Stomach (tissue), 4 donors: ENCODE results near the gene NAPG.

Source experiments
- CTCF ChIP-seq, 7 experiments: fragments of 450-650 bp in 4 of 7; fragments of 200-600 bp in 3 of 7; sonication (generic) in 3 of 7; IDR thresholded peaks; one replicate each; pipeline ENCODE4 v1.5.1; 2016 to 2019; ENCODE audit warnings: antibody characterized with exemption in 7 of 7, control low read depth in 2 of 7, mild to moderate bottlenecking in 1 of 7
- EP300 ChIP-seq: sonication (generic); formaldehyde crosslinking; IDR thresholded peaks from one replicate; pipeline ENCODE4 v1.6.1; 2017; ENCODE audit warnings: antibody characterized with exemption
- POLR2A ChIP-seq, 4 donors: fragments of 450-650 bp; IDR thresholded peaks; one replicate each; pipeline ENCODE4 v1.6.1; 2016; ENCODE audit warnings: antibody characterized with exemption in 4 of 4, control low read depth in 2 of 4, mild to moderate bottlenecking in 1 of 4, moderate library complexity in 1 of 4

DNA sequence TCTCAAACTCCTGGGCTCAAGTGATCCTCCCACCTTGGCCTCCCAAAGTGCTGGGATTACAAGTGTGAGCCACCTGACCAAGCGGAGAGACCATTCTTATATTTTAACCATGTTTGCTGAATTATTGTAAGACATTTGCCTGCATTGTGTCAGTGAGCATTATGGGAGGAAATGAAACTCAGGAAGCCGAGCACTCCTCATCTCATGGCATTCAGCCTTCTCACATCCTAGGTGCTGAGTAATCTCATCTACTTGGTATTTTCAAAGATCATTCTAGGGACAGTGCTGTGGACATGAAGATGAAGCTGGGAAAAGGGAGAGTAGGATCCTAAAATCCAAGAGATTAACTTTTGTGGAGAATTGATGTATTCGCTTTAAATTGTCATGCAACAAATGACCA lies 66.1 kb downstream of the NAPG start:
- TF ChIP-seq POLR2A (IDR thresholded peaks at IDR 0.05): no peak
- no peak for TF ChIP-seq CTCF (IDR thresholded peaks at IDR 0.05)
- TF ChIP-seq EP300: no peak
